ENCODE measurements around the gene UBE3C.
A peak's percentile ranks its signal among the peaks of the same experiment; 100 is the strongest.
"Not testable (repeated sequence)": the region's sequence is repeated elsewhere in the genome, so short reads cannot be mapped to it uniquely, and the experiment has no call there.

The UBE3C gene

DNA sequence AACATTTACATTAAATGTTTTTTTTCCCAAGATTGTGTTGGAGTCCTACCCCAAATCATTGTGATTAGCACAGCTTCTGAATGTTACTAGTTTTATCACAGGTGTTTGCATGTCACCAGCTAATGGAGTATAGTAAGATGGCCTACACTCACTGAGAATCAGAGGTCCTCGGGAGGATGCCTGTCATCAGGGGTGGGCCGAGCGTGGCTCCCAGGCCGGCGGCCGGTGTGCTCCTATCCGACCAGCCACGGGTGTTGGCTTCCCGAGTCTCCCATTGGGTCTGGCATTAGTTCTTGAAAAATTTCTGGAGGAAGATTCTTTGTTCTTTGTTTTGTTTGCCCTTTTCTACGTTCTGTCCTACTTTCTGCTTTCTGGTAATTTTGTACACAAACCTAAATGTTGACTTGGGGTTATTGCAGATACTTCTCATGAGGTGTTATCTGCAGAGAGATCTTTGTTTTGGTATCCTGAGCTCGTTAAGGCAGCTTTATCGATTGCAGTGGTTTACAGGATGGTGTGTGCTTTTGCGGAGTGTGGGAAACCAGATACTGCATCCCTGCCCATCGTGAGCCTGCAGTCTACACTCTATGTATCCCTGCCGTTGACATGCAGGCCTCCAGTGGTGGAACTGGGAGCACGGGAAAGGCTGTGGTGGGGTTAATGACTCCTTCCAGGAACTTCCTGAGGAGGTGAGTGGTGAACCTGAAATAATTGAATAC, 130.8 kb downstream of the UBE3C start:
- no peak overlapping the region for H3K4me3 ChIP-seq (ENCODE audit: low read depth, low read length)
- TF ChIP-seq CTCF (IDR thresholded peaks at IDR 0.05; ENCODE audit: borderline replicate concordance, insufficient read depth, low read depth, low read length), result no peak

GRCh38 chr7:157270060-157270444, 131.3 kb downstream of the UBE3C start:
- no peak overlapping the region for H3K4me3 ChIP-seq (ENCODE audit: low read depth, low read length)
- no peak for TF ChIP-seq CTCF (IDR thresholded peaks at IDR 0.05; ENCODE audit: borderline replicate concordance, insufficient read depth, low read depth, low read length)

DNA sequence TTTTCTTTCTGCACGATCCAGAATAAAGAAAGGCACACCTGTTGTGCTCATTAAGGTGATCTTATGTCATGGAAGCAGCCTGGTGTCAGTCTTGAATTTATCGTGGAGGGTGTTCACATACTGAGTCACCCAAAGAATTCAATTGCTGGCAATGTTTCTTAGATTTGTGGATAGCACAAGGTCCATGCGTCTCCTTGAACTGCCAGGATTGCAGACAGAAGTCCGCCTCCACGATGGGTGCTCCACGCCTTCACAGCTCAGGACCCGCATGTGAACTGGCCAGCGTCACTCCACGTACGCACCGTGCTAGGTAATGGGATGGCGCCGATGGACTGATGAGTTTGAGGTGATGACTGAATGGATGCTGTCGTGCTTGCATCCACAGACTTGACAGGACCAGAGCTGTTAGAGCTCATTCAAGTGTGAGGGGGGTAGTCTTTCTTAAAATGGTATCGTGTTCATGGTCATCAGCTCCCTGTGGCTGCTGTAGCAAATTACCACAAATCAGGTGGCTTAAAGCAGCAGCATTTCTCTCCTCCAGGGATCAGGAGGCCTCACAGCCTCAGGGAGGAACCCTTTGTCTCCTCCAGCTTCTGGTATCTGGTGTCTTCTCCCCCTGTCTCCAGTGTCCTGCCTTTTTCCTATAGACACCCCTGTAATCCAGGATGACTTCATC, 132.7 kb downstream of the UBE3C start:
- H3K4me3 ChIP-seq (ENCODE audit: low read depth, low read length), result no peak overlapping the region
- no peak for TF ChIP-seq CTCF (IDR thresholded peaks at IDR 0.05; ENCODE audit: borderline replicate concordance, insufficient read depth, low read depth, low read length)

- H3K4me3 ChIP-seq (ENCODE audit: low read depth, low read length), result no peak overlapping the region
- no peak for TF ChIP-seq CTCF (IDR thresholded peaks at IDR 0.05; ENCODE audit: borderline replicate concordance, insufficient read depth, low read depth, low read length)
Measured at GRCh38 chr7:157271991-157272324, 133.2 kb downstream of the UBE3C start.

GRCh38 chr7:157272351-157273207, 133.9 kb downstream of the UBE3C start:
- no peak for TF ChIP-seq CTCF (IDR thresholded peaks at IDR 0.05; ENCODE audit: borderline replicate concordance, insufficient read depth, low read depth, low read length)
- no peak overlapping the region for H3K4me3 ChIP-seq (ENCODE audit: low read depth, low read length)

- H3K4me3 ChIP-seq (ENCODE audit: low read depth, low read length), result no peak overlapping the region
- TF ChIP-seq CTCF (IDR thresholded peaks at IDR 0.05; ENCODE audit: borderline replicate concordance, insufficient read depth, low read depth, low read length), result peak; percentile 98
Measured at GRCh38 chr7:157273208-157274093, 134.7 kb downstream of the UBE3C start.

DNA sequence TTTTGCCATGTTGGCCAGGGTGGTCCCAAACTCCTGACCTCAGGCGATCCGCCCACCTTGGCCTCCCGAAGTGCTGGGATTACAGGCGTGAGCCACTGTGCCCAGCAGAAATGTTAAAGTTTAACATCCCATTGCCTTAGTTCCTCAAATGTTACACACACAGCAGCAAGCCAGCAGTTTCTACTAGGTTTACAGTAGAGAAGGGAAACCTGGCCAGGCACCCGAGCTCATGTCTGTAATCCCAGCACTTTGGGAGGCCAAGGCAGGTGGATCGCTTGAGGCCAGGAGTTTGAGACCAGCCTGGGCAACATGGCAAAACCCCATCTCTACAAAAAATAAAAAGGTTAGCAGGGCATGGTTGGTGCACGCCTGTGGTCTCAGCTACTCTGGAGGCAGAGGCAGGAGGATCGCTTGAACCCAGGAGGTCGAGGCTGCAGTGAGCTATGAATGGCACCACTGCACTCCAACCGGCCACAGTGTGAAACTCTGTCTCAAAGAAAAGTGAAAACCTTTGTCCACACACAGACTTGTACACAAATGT, 135.4 kb downstream of the UBE3C start:
- H3K4me3 ChIP-seq (ENCODE audit: low read depth, low read length), result not testable (repeated sequence)

All from GM12875 (cell line).